ENCODE data around the gene NOS2.

The NOS2 gene

DNA sequence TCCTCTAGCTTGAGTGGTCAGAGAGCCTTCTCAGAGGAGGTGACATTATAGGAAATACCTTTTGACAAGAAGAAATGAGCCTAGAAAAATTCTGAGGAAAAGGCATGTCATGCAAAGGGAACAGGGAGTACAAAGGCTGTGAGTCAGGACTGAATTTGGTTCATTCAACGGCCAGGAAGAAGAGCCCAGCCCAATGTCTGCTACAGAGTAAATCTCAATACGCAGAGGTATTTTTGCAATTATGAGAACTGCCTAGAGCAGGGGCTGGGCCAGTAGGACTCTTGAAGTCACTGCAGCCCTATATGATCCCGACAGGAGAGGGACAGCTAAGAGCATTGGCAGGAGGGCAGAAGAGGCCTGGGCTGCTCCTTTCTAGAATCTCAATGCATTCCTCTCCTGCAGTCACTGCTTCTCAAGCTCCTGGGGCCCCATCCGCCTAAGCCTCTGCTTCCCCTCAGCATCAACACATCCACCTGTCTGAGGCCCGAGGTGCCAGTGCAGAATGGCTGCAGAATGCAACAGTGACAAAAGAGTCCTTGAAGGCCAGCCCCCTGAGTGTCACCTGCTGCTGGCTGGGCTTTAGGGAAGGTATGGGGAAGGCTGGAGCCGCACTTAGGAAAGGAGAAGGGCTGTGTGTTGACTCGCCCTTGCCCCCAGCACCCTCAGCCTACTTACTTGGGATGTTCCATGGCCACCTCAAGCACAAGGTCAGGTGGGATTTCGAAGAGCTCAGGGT is 20.1 kb downstream of the NOS2 start:
- Histone ChIP-seq H3F3A (ENCODE audit: insufficient read depth) (no peaks in the 10 kb centered on the region), H2AFZ (ENCODE audit: low read depth, low read length, severe bottlenecking) (no peak overlapping the region), H3K4me3 (ENCODE audit: insufficient read depth, low read length, poor library complexity, severe bottlenecking) (no peak overlapping the region), H3K4me2 (ENCODE audit: low read depth, low read length, poor library complexity, severe bottlenecking) (no peak overlapping the region), H3K79me2 (ENCODE audit: insufficient read depth, low read length) (no peaks in the 10 kb centered on the region), H3K9ac (ENCODE audit: low read length) (no peak overlapping the region), H3K36me3 (ENCODE audit: low read length) (no peaks in the 10 kb centered on the region), H3K27ac (ENCODE audit: low read depth, low read length) (no peak overlapping the region), H3K9me3 (ENCODE audit: insufficient read depth, low read length) (no peaks in the 10 kb centered on the region), H4K20me1 (ENCODE audit: low read depth, low read length) (no peaks in the 10 kb centered on the region), H3K27me3 (ENCODE audit: low read length) (no peaks in the 10 kb centered on the region), H3K9me2 (replicated peaks; ENCODE audit: insufficient read depth, low read length) (no peaks in the 10 kb centered on the region)
- TF ChIP-seq, protein P1, sequence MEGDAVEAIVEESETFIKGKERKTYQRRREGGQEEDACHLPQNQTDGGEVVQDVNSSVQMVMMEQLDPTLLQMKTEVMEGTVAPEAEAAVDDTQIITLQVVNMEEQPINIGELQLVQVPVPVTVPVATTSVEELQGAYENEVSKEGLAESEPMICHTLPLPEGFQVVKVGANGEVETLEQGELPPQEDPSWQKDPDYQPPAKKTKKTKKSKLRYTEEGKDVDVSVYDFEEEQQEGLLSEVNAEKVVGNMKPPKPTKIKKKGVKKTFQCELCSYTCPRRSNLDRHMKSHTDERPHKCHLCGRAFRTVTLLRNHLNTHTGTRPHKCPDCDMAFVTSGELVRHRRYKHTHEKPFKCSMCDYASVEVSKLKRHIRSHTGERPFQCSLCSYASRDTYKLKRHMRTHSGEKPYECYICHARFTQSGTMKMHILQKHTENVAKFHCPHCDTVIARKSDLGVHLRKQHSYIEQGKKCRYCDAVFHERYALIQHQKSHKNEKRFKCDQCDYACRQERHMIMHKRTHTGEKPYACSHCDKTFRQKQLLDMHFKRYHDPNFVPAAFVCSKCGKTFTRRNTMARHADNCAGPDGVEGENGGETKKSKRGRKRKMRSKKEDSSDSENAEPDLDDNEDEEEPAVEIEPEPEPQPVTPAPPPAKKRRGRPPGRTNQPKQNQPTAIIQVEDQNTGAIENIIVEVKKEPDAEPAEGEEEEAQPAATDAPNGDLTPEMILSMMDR (IDR thresholded peaks at IDR 0.05; ENCODE audit: insufficient read depth, low read length, poor library complexity, severe bottlenecking) = no peak
- TF ChIP-seq EZH2phosphoT487 (conservative IDR thresholded peaks at IDR 0.05; ENCODE audit: low read length) = no peak

DNA sequence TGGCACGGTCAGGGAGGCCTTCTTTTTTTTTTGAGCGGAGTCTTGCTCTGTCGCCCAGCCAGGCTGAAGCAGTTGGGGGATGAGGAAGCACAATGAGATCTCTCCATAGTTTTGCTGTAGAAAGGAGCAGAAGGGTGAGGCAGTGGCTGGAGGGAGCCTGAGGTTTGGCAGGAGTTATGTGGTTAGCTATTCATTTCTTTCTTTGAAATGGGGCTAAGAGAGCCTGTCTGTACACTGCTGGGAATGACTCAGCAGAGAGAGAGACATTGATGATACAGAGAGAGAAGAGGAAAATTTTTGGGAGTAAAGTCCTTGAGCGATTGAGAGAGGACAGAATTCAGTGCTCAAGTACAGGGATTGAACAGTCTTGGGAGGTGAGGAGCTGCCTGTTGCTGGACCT is 22.1 kb downstream of the NOS2 start:
- no peaks in the 10 kb centered on the region for H3F3A ChIP-seq (ENCODE audit: insufficient read depth)
- H3K9me3 ChIP-seq (ENCODE audit: insufficient read depth, low read length) = no peaks in the 10 kb centered on the region
- H3K79me2 ChIP-seq (ENCODE audit: insufficient read depth, low read length) = no peaks in the 10 kb centered on the region
- H3K4me3 ChIP-seq (ENCODE audit: insufficient read depth, low read length, poor library complexity, severe bottlenecking) = no peak overlapping the region
- H3K9ac ChIP-seq (ENCODE audit: low read length) = no peak overlapping the region
- no peaks in the 10 kb centered on the region for H3K36me3 ChIP-seq (ENCODE audit: low read length)
- no peaks in the 10 kb centered on the region for H3K27me3 ChIP-seq (ENCODE audit: low read length)
- no peak overlapping the region for H3K4me2 ChIP-seq (ENCODE audit: low read depth, low read length, poor library complexity, severe bottlenecking)
- H3K9me2 ChIP-seq (replicated peaks; ENCODE audit: insufficient read depth, low read length) = no peaks in the 10 kb centered on the region
- no peak overlapping the region for H2AFZ ChIP-seq (ENCODE audit: low read depth, low read length, severe bottlenecking)
- no peak overlapping the region for H3K27ac ChIP-seq (ENCODE audit: low read depth, low read length)
- TF ChIP-seq EZH2phosphoT487 (conservative IDR thresholded peaks at IDR 0.05; ENCODE audit: low read length) = no peak
- TF ChIP-seq, protein P1 (IDR thresholded peaks at IDR 0.05; ENCODE audit: insufficient read depth, low read length, poor library complexity, severe bottlenecking) = no peak
- no peaks in the 10 kb centered on the region for H4K20me1 ChIP-seq (ENCODE audit: low read depth, low read length)

DNA sequence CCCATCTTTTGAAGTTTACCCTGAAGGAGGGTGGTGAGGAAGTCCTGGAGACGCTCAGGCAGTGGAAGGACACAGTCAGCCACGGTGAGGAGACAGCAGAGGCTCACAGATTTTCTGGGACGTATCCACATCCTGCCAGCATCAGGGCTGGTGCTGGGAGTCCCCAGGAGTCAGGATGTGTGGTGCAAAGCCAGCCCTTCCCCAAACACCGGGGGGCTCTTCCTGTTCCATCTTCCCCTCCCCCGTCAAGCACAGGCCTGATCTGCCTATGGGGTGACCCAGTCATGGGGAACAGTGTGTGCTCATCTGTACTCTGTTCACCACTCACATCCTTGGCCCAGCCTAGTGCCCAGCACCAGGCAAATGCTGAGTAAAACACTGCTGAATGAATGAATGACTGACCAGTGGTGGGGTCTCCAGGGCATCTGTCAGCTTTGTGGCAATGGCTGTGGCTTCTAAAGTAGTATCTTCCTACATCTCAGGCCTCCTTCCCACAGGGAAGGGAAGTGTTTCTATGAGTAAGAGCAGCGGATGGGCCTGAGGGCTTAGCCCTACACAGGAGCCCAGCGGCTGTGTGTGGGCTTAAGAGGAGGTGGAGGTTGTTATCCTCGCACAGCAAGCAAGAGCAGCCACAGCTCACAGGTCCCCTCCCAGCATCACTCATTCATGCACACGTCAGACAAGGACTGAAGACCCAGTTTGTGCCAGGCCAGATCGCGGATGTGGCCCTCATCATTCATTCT is 23.3 kb downstream of the NOS2 start:
- no peaks in the 10 kb centered on the region for H3K27me3 ChIP-seq (ENCODE audit: low read length)
- no peak overlapping the region for H3K4me3 ChIP-seq (ENCODE audit: insufficient read depth, low read length, poor library complexity, severe bottlenecking)
- no peak overlapping the region for H2AFZ ChIP-seq (ENCODE audit: low read depth, low read length, severe bottlenecking)
- no peaks in the 10 kb centered on the region for H4K20me1 ChIP-seq (ENCODE audit: low read depth, low read length)
- TF ChIP-seq, protein P1 (IDR thresholded peaks at IDR 0.05; ENCODE audit: insufficient read depth, low read length, poor library complexity, severe bottlenecking) = no peak
- TF ChIP-seq EZH2phosphoT487 (conservative IDR thresholded peaks at IDR 0.05; ENCODE audit: low read length) = no peak
- H3K4me2 ChIP-seq (ENCODE audit: low read depth, low read length, poor library complexity, severe bottlenecking) = no peak overlapping the region
- no peaks in the 10 kb centered on the region for H3K9me3 ChIP-seq (ENCODE audit: insufficient read depth, low read length)
- no peaks in the 10 kb centered on the region for H3K79me2 ChIP-seq (ENCODE audit: insufficient read depth, low read length)
- no peaks in the 10 kb centered on the region for H3K9me2 ChIP-seq (replicated peaks; ENCODE audit: insufficient read depth, low read length)
- no peaks in the 10 kb centered on the region for H3K36me3 ChIP-seq (ENCODE audit: low read length)
- H3F3A ChIP-seq (ENCODE audit: insufficient read depth) = no peaks in the 10 kb centered on the region
- H3K27ac ChIP-seq (ENCODE audit: low read depth, low read length) = no peak overlapping the region
- H3K9ac ChIP-seq (ENCODE audit: low read length) = no peak overlapping the region

Measured in SU-DHL-6 (cell line).